ENCODE measurements around the gene CNOT1.
"Not testable (repeated sequence)": the region's sequence is repeated elsewhere in the genome, so short reads cannot be mapped to it uniquely, and the experiment has no call there.

Gene CNOT1

GRCh38 chr16:58638148-58639036 is 8.8 kb upstream of the CNOT1 start:
- no peak for DNase-seq

- DNase-seq, result not testable (repeated sequence)
These were observed 7.4 kb upstream of the CNOT1 start for GRCh38 chr16:58637021-58637420.

- DNase-seq, result no peak
These were observed 6.8 kb upstream of the CNOT1 start for GRCh38 chr16:58636466-58636865.

GRCh38 chr16:58635502-58635901 is 5.9 kb upstream of the CNOT1 start:
- DNase-seq, result no peak

GRCh38 chr16:58634265-58634802 is 4.7 kb upstream of the CNOT1 start:
- no peak for DNase-seq

GRCh38 chr16:58628845-58629732 is 537 bp downstream of the CNOT1 start:
- peak; percentile 4 for DNase-seq

GRCh38 chr16:58624209-58624608 is 5.4 kb downstream of the CNOT1 start:
- DNase-seq, result no peak

- no peak for DNase-seq
These were observed 9.2 kb downstream of the CNOT1 start for GRCh38 chr16:58620396-58620795.

- no peak for DNase-seq
These were observed 14.3 kb downstream of the CNOT1 start for GRCh38 chr16:58615280-58615679.

- DNase-seq, result no peak
These were observed 14.8 kb downstream of the CNOT1 start for GRCh38 chr16:58614860-58615259.

- no peak for DNase-seq
These were observed 15.4 kb downstream of the CNOT1 start for GRCh38 chr16:58614212-58614611.

GRCh38 chr16:58612965-58613364 is 16.7 kb downstream of the CNOT1 start:
- DNase-seq, result not testable (repeated sequence)

GRCh38 chr16:58608601-58609136 is 21.0 kb downstream of the CNOT1 start:
- DNase-seq, result no peak

- DNase-seq, result no peak
These were observed 24.1 kb downstream of the CNOT1 start for GRCh38 chr16:58605562-58605961.

- no peak for DNase-seq
These were observed 38.5 kb downstream of the CNOT1 start for GRCh38 chr16:58591083-58591482.

GRCh38 chr16:58589326-58589905 is 40.2 kb downstream of the CNOT1 start:
- no peak for DNase-seq

GRCh38 chr16:58588406-58588805 is 41.2 kb downstream of the CNOT1 start:
- no peak for DNase-seq

GRCh38 chr16:58586340-58587030 is 43.1 kb downstream of the CNOT1 start:
- no peak for DNase-seq

- no peak for DNase-seq
These were observed 44.7 kb downstream of the CNOT1 start for GRCh38 chr16:58584831-58585505.

GRCh38 chr16:58582971-58583765 is 46.5 kb downstream of the CNOT1 start:
- no peak for DNase-seq

- DNase-seq, result no peak
These were observed 47.5 kb downstream of the CNOT1 start for GRCh38 chr16:58582133-58582532.
